PC-3 (cell line): ENCODE results near the gene TUFM. TPM values are rescaled to one million over a fixed set of nuclear protein-coding genes. Genes with fewer than 3 reads are reported as not detected.
"Not testable (repeated sequence)": the region's sequence is repeated elsewhere in the genome, so short reads cannot be mapped to it uniquely, and the experiment has no call there.

Experiments used
- ATAC-seq: fragments of 200-7000 bp; cut with Tn5 transposase; 2 replicates; pipeline ENCODE4 v1.9.1; 2020; ENCODE audit warnings: mild to moderate bottlenecking, moderate library complexity
- BruUV-seq: library from RNA; stranded (reverse); fragments of 400-500 nt; replicated peaks from 2 replicates; lab custom pipeline; 2021; lab: Mats Ljungman, UMichigan
- CTCF ChIA-PET: fragments of 300-600 bp; sonication (Branson Sonifier 250); formaldehyde crosslinking; loops from one replicate; lab custom pipeline; 2022; ENCODE audit warnings: antibody characterized with exemption; lab: Charles Lee
- POLR2A ChIA-PET: fragments of 300-600 bp; sonication (Branson Sonifier 250); formaldehyde crosslinking; loops from one replicate; lab custom pipeline; 2022; ENCODE audit warnings: antibody characterized with exemption; ENCODE audit not compliant: unreplicated experiment; lab: Charles Lee
- DNase-seq: peaks from one replicate; pipeline ENCODE4 v3.0.0-alpha.2; 2015
- H2AFZ ChIP-seq: fragments of 300-600 bp; sonication (generic); 2 replicates; pipeline ENCODE4 v1.6.0; 2016; ENCODE audit warnings: antibody characterized with exemption, low read length
- H3F3A ChIP-seq: fragments of 300-600 bp; sonication (generic); one replicate; pipeline ENCODE4 v1.6.0; 2017; ENCODE audit warnings: antibody characterized with exemption, low read length, control low read depth, mild to moderate bottlenecking; ENCODE audit not compliant: unreplicated experiment
- H3K27ac ChIP-seq: fragments of 300-600 bp; sonication (generic); 2 replicates; pipeline ENCODE4 v1.5.1; 2016; ENCODE audit warnings: mild to moderate bottlenecking, low read length
- H3K27me3 ChIP-seq: fragments of 300-600 bp; sonication (generic); 2 replicates; pipeline ENCODE4 v1.6.1; 2016; ENCODE audit warnings: low read length, mixed read lengths
- H3K36me3 ChIP-seq: fragments of 300-600 bp; sonication (generic); 2 replicates; pipeline ENCODE4 v1.6.1; 2016; ENCODE audit warnings: low read depth, mixed run types, low read length, mixed read lengths
- H3K4me1 ChIP-seq: fragments of 300-600 bp; sonication (generic); 2 replicates; pipeline ENCODE4 v1.5.1; 2016; ENCODE audit warnings: low read length; ENCODE audit not compliant: insufficient read depth
- H3K4me2 ChIP-seq: fragments of 300-600 bp; sonication (generic); 2 replicates; pipeline ENCODE4 v1.6.0; 2016; ENCODE audit warnings: low read length
- H3K4me3 ChIP-seq: fragments of 300-600 bp; sonication (generic); 2 replicates; pipeline ENCODE4 v1.5.1; 2016; ENCODE audit warnings: mild to moderate bottlenecking, low read length, mixed read lengths
- H3K79me2 ChIP-seq: fragments of 300-600 bp; sonication (generic); 2 replicates; pipeline ENCODE4 v1.6.1; 2017; ENCODE audit warnings: low read length, mixed read lengths
- H3K9ac ChIP-seq: fragments of 300-600 bp; sonication (generic); 2 replicates; pipeline ENCODE4 v1.6.0; 2016; ENCODE audit warnings: mild to moderate bottlenecking, low read length
- H3K9me2 ChIP-seq: fragments of 300-600 bp; sonication (generic); replicated peaks from 2 replicates; pipeline ENCODE4 v1.6.1; 2016; ENCODE audit warnings: mixed run types, low read length, mixed read lengths
- H3K9me3 ChIP-seq: fragments of 300-600 bp; sonication (generic); 2 replicates; pipeline ENCODE4 v1.6.1; 2016; ENCODE audit warnings: low read length, mixed read lengths
- H4K20me1 ChIP-seq: fragments of 300-600 bp; sonication (generic); 2 replicates; pipeline ENCODE4 v1.6.1; 2016; ENCODE audit warnings: low read length, mixed read lengths
- CTCF ChIP-seq: fragments of 300-600 bp; sonication (generic); conservative IDR thresholded peaks from 2 replicates; pipeline ENCODE4 v1.5.1; 2017; ENCODE audit warnings: antibody characterized with exemption, low read depth, mild to moderate bottlenecking, low read length
- EZH2 ChIP-seq: fragments of 300-600 bp; sonication (generic); IDR thresholded peaks from one replicate; pipeline ENCODE4 v1.6.1; 2017; ENCODE audit warnings: antibody characterized with exemption, mild to moderate bottlenecking, low read length; ENCODE audit not compliant: unreplicated experiment
- EZH2phosphoT487 ChIP-seq: fragments of 300-600 bp; sonication (generic); IDR thresholded peaks from 2 replicates; pipeline ENCODE4 v1.6.1; 2018; ENCODE audit warnings: mild to moderate bottlenecking, antibody characterized with exemption, low read length, borderline replicate concordance
- intact Hi-C: fragments of 100-400 bp; cut with micrococcal nuclease; formaldehyde crosslinking; loops from 2 replicates; pipeline ENCODE4 v1.9.0; 2023
- total RNA-seq: library from RNA; depleted of rRNA; stranded (reverse); fragments of >200 nt; gene quantifications from 2 replicates; pipeline ENCODE4 v1.2.3, GENCODE V29; 2014

TUFM gene
- total RNA-seq, 1 experiment from 2014 or later, result 185 TPM

GRCh38 chr16:28873543-28874201 is 27.5 kb upstream of the TUFM start:
- Histone ChIP-seq H3F3A (no peaks in the 10 kb centered on the region), H4K20me1 (no peaks in the 10 kb centered on the region), H3K9me2 (no peaks in the 10 kb centered on the region), H3K27ac (no peak overlapping the region), H3K9me3 (no peaks in the 10 kb centered on the region), H2AFZ (no peak overlapping the region), H3K4me3 (no peak overlapping the region), H3K4me1 (peaks cover under 1% of the 10 kb centered on the region; the same call in 1 of the 2 replicates), H3K9ac (no peak overlapping the region), H3K4me2 (no peak overlapping the region), H3K79me2 (no peaks in the 10 kb centered on the region), H3K36me3 (peaks cover 16% of the 10 kb centered on the region; the same call in 1 of the 2 replicates), H3K27me3 (no peaks in the 10 kb centered on the region)
- DNase-seq, result peak; percentile 28
- peak; percentile 60 for TF ChIP-seq CTCF
- TF ChIP-seq EZH2phosphoT487, result no peak
- POLR2A ChIA-PET, result no interaction called here
- ATAC-seq, result peak; percentile 38; the same call in 1 of the 2 replicates
- intact Hi-C loops, result no loop called here
- CTCF ChIA-PET, result no interaction called here
- no TSS peak for BruUV-seq

GRCh38 chr16:28872952-28873351 is 26.8 kb upstream of the TUFM start:
- Histone ChIP-seq H3K9ac (no peak overlapping the region), H3F3A (no peaks in the 10 kb centered on the region), H3K36me3 (peaks cover 16% of the 10 kb centered on the region; the same call in 1 of the 2 replicates), H3K79me2 (no peaks in the 10 kb centered on the region), H3K9me3 (no peaks in the 10 kb centered on the region), H3K4me2 (no peak overlapping the region), H2AFZ (no peak overlapping the region), H4K20me1 (no peaks in the 10 kb centered on the region), H3K4me1 (no peaks in the 10 kb centered on the region), H3K4me3 (no peak overlapping the region), H3K9me2 (no peaks in the 10 kb centered on the region), H3K27me3 (no peaks in the 10 kb centered on the region), H3K27ac (no peak overlapping the region)
- ATAC-seq (no peak), DNase-seq (no peak)
- ChIA-PET POLR2A (no interaction called here), CTCF (no interaction called here)
- no TSS peak for BruUV-seq
- intact Hi-C loops, result no loop called here
- TF ChIP-seq EZH2 (no peak), EZH2phosphoT487 (no peak), CTCF (no peak)

DNA sequence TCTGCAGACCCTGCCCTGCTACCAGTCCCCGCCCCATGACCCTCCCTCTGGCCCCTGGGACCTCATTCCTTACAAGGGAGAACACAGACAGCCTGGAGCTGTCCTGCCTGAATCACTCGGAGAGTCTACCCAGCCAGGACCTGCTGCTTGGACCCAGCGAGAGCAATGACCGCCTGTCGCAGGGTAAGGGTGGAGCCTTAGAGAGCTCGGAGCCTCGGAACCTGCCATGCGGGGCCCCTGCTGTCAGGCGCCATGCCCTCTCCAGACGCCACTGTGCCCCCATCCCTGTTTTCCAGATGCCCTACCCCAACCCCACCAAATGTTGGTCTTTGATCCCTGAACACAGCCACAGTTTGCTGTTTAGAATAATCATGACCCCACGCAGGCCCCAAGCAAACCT is 23.1 kb upstream of the TUFM start:
- TF ChIP-seq CTCF (no peak), EZH2 (no peak), EZH2phosphoT487 (no peak)
- ChIA-PET CTCF (no interaction called here), POLR2A (no interaction called here)
- no peak overlapping the region for H3K4me3 ChIP-seq
- DNase-seq, result no peak
- H3K4me1 ChIP-seq, result peaks cover 8% of the 10 kb centered on the region; the same call in 1 of the 2 replicates
- H3K9me2 ChIP-seq, result no peaks in the 10 kb centered on the region
- no peak overlapping the region for H3K27ac ChIP-seq
- no TSS peak for BruUV-seq
- no peaks in the 10 kb centered on the region for H3K27me3 ChIP-seq
- H3F3A ChIP-seq, result no peaks in the 10 kb centered on the region
- no peak overlapping the region for H3K4me2 ChIP-seq
- H2AFZ ChIP-seq, result no peak overlapping the region
- ATAC-seq, result no peak
- intact Hi-C loops, result no loop called here
- no peaks in the 10 kb centered on the region for H3K9me3 ChIP-seq
- H3K9ac ChIP-seq, result no peak overlapping the region
- no peaks in the 10 kb centered on the region for H4K20me1 ChIP-seq
- peaks cover 16% of the 10 kb centered on the region; the same call in 1 of the 2 replicates for H3K36me3 ChIP-seq
- peaks cover 16% of the 10 kb centered on the region for H3K79me2 ChIP-seq

GRCh38 chr16:28867646-28868045 is 21.5 kb upstream of the TUFM start:
- H2AFZ ChIP-seq, H4K20me1 ChIP-seq, H3F3A ChIP-seq, H3K9me3 ChIP-seq, H3K9me2 ChIP-seq, intact Hi-C loops, POLR2A ChIA-PET, H3K4me3 ChIP-seq, H3K4me1 ChIP-seq, H3K4me2 ChIP-seq, H3K27ac ChIP-seq, H3K9ac ChIP-seq, CTCF ChIA-PET, ATAC-seq, DNase-seq, BruUV-seq, H3K27me3 ChIP-seq: not testable (repeated sequence)
- Histone ChIP-seq H3K36me3 (peaks cover 16% of the 10 kb centered on the region; the same call in 1 of the 2 replicates), H3K79me2 (peaks cover 30% of the 10 kb centered on the region)
